ENCODE results near the gene C6orf118. TPM values are rescaled to one million over a fixed set of nuclear protein-coding genes. Genes with fewer than 3 reads are reported as not detected.

Gene C6orf118
- total and polyA plus RNA-seq, 2 of the 8 experiments (the other 6 are each of a cell fraction or from before 2014, with no cell fraction given), result 0.35 to 0.58 TPM

DNA sequence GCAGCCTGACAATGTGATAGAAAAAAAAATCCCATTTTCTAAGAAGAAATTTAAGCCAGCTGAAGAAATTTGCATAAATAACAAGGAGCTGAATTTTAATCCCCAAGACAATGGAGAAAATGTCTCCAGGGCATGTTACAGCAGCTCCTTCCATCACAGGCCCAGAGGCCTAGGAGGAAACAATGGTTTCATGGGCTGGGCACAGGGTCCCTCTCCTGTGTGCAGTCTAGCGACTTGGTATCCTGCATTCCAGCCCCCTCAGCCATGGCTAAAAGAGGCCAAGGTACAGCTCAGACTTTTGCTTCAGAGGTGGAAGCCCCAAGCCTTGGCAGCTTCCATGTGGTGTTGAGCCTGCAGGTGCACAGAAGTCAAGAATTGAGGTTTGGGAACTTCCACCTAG lies 73.1 kb downstream of the C6orf118 start (continued):
- TF ChIP-seq, protein P1, sequence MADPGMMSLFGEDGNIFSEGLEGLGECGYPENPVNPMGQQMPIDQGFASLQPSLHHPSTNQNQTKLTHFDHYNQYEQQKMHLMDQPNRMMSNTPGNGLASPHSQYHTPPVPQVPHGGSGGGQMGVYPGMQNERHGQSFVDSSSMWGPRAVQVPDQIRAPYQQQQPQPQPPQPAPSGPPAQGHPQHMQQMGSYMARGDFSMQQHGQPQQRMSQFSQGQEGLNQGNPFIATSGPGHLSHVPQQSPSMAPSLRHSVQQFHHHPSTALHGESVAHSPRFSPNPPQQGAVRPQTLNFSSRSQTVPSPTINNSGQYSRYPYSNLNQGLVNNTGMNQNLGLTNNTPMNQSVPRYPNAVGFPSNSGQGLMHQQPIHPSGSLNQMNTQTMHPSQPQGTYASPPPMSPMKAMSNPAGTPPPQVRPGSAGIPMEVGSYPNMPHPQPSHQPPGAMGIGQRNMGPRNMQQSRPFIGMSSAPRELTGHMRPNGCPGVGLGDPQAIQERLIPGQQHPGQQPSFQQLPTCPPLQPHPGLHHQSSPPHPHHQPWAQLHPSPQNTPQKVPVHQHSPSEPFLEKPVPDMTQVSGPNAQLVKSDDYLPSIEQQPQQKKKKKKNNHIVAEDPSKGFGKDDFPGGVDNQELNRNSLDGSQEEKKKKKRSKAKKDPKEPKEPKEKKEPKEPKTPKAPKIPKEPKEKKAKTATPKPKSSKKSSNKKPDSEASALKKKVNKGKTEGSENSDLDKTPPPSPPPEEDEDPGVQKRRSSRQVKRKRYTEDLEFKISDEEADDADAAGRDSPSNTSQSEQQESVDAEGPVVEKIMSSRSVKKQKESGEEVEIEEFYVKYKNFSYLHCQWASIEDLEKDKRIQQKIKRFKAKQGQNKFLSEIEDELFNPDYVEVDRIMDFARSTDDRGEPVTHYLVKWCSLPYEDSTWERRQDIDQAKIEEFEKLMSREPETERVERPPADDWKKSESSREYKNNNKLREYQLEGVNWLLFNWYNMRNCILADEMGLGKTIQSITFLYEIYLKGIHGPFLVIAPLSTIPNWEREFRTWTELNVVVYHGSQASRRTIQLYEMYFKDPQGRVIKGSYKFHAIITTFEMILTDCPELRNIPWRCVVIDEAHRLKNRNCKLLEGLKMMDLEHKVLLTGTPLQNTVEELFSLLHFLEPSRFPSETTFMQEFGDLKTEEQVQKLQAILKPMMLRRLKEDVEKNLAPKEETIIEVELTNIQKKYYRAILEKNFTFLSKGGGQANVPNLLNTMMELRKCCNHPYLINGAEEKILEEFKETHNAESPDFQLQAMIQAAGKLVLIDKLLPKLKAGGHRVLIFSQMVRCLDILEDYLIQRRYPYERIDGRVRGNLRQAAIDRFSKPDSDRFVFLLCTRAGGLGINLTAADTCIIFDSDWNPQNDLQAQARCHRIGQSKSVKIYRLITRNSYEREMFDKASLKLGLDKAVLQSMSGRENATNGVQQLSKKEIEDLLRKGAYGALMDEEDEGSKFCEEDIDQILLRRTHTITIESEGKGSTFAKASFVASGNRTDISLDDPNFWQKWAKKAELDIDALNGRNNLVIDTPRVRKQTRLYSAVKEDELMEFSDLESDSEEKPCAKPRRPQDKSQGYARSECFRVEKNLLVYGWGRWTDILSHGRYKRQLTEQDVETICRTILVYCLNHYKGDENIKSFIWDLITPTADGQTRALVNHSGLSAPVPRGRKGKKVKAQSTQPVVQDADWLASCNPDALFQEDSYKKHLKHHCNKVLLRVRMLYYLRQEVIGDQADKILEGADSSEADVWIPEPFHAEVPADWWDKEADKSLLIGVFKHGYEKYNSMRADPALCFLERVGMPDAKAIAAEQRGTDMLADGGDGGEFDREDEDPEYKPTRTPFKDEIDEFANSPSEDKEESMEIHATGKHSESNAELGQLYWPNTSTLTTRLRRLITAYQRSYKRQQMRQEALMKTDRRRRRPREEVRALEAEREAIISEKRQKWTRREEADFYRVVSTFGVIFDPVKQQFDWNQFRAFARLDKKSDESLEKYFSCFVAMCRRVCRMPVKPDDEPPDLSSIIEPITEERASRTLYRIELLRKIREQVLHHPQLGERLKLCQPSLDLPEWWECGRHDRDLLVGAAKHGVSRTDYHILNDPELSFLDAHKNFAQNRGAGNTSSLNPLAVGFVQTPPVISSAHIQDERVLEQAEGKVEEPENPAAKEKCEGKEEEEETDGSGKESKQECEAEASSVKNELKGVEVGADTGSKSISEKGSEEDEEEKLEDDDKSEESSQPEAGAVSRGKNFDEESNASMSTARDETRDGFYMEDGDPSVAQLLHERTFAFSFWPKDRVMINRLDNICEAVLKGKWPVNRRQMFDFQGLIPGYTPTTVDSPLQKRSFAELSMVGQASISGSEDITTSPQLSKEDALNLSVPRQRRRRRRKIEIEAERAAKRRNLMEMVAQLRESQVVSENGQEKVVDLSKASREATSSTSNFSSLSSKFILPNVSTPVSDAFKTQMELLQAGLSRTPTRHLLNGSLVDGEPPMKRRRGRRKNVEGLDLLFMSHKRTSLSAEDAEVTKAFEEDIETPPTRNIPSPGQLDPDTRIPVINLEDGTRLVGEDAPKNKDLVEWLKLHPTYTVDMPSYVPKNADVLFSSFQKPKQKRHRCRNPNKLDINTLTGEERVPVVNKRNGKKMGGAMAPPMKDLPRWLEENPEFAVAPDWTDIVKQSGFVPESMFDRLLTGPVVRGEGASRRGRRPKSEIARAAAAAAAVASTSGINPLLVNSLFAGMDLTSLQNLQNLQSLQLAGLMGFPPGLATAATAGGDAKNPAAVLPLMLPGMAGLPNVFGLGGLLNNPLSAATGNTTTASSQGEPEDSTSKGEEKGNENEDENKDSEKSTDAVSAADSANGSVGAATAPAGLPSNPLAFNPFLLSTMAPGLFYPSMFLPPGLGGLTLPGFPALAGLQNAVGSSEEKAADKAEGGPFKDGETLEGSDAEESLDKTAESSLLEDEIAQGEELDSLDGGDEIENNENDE (IDR thresholded peaks at IDR 0.05; ENCODE audit: insufficient replicate concordance, low read length), result no peak
- TF ChIP-seq, protein P2, sequence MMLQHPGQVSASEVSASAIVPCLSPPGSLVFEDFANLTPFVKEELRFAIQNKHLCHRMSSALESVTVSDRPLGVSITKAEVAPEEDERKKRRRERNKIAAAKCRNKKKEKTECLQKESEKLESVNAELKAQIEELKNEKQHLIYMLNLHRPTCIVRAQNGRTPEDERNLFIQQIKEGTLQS (IDR thresholded peaks at IDR 0.05; ENCODE audit: insufficient read depth, low read depth, low read length), result no peak
- TF ChIP-seq BRCA1 (IDR thresholded peaks at IDR 0.05; ENCODE audit: low read depth, low read length) (no peak), GTF2F1 (IDR thresholded peaks at IDR 0.05; ENCODE audit: borderline replicate concordance, low read depth, low read length) (no peak), NRF1 (IDR thresholded peaks at IDR 0.05; ENCODE audit: low read depth, low read length) (no peak), KDM5A (IDR thresholded peaks at IDR 0.05; ENCODE audit: low read length) (no peak), HDAC2 (IDR thresholded peaks at IDR 0.05; ENCODE audit: borderline replicate concordance in 1 of 2, low read depth in 2 of 2, low read length in 2 of 2) (no peak)
